B cell (primary cell): ENCODE measurements around the gene SUPT7L. TPM values are rescaled to one million over a fixed set of nuclear protein-coding genes. Genes with fewer than 3 reads are reported as not detected.
"Not testable (repeated sequence)": the region's sequence is repeated elsewhere in the genome, so short reads cannot be mapped to it uniquely, and the experiment has no call there.

Experiments
- ATAC-seq: fragments of 200-7000 bp; cut with Tn5 transposase; one replicate; pipeline ENCODE4 v1.10.0; 2021; ENCODE audit warnings: low read depth, mild to moderate bottlenecking, moderate number of reproducible peaks, moderate library complexity
- CTCF ChIA-PET: fragments of 350-600 bp; sonication (Branson Sonifier 250); formaldehyde crosslinking; loops from one replicate; lab custom pipeline; 2021; ENCODE audit warnings: antibody characterized with exemption, inconsistent platforms; lab: Charles Lee
- POLR2A ChIA-PET: fragments of 350-600 bp; sonication (Branson Sonifier 250); formaldehyde crosslinking; loops from one replicate; lab custom pipeline; 2021; ENCODE audit warnings: antibody characterized with exemption; lab: Charles Lee
- DNase-seq: peaks from one replicate; pipeline ENCODE4 v3.0.0; 2013
- H2AFZ ChIP-seq: 2 replicates; pipeline ENCODE4 v1.6.1; 2012; ENCODE audit warnings: mild to moderate bottlenecking, low read depth, low read length; ENCODE audit not compliant: insufficient read depth, poor library complexity, severe bottlenecking
- H3K27ac ChIP-seq, 2 donors: 1 replicate in 1 of 2; 2 replicates in 1 of 2; pipeline ENCODE4 v1.5.1; 2012 to 2013; ENCODE audit warnings: low read length in 2 of 2, mild to moderate bottlenecking in 2 of 2, moderate library complexity in 1 of 2
- H3K27me3 ChIP-seq, 4 experiments: fragments of 200-600 bp in 1 of 4; sonication (generic) in 1 of 4; replicated peaks in 1 of 4; 1 replicate in 2 of 4; 2 replicates in 2 of 4; pipeline versions ENCODE4 v1.6.1 to v1.7.0; 2013 to 2016; ENCODE audit warnings: low read length in 3 of 4, mild to moderate bottlenecking in 2 of 4, mixed read lengths in 1 of 4, moderate library complexity in 1 of 4; ENCODE audit not compliant: insufficient read depth in 4 of 4, control insufficient read depth in 3 of 4; ENCODE audit errors: control extremely low read depth in 1 of 4
- H3K36me3 ChIP-seq, 2 experiments: replicated peaks in 1 of 2; 1 replicate in 1 of 2; 2 replicates in 1 of 2; pipeline versions ENCODE4 v1.6.1 to v1.7.1; 2013; ENCODE audit warnings: low read length in 1 of 2; ENCODE audit not compliant: insufficient read depth in 2 of 2, control insufficient read depth in 1 of 2; ENCODE audit errors: control extremely low read depth in 1 of 2, extremely low read depth in 1 of 2
- H3K4me1 ChIP-seq, 2 donors: fragments of 200-600 bp in 1 of 2; sonication (generic) in 1 of 2; 1 replicate in 1 of 2; 2 replicates in 1 of 2; pipeline versions ENCODE4 v1.5.1 to v1.6.1; 2013 to 2017; ENCODE audit warnings: low read length in 2 of 2; ENCODE audit not compliant: control insufficient read depth in 2 of 2, insufficient read depth in 2 of 2
- H3K4me2 ChIP-seq: replicated peaks from 2 replicates; pipeline ENCODE3; 2012; ENCODE audit warnings: mild to moderate bottlenecking, low read depth, low read length; ENCODE audit not compliant: poor library complexity, severe bottlenecking
- H3K4me3 ChIP-seq, 5 experiments: fragments of 200-600 bp in 1 of 5; sonication (generic) in 1 of 5; 1 replicate in 3 of 5; 2 replicates in 2 of 5; pipeline versions ENCODE4 v1.5.1 to v1.7.0; 2011 to 2016; ENCODE audit warnings: low read length in 4 of 5, mild to moderate bottlenecking in 4 of 5, low read depth in 2 of 5, control low read depth in 1 of 5, moderate library complexity in 1 of 5; ENCODE audit not compliant: insufficient read depth in 1 of 5; ENCODE audit errors: control extremely low read depth in 1 of 5, extremely low read depth in 1 of 5
- H3K79me2 ChIP-seq: fragments of 200-600 bp; sonication (generic); one replicate; pipeline ENCODE4 v1.6.0; 2016; ENCODE audit warnings: low read length; ENCODE audit not compliant: control insufficient read depth, insufficient read depth
- H3K9ac ChIP-seq: fragments of 200-600 bp; sonication (generic); 2 replicates; pipeline ENCODE4 v1.6.1; 2017; ENCODE audit warnings: mild to moderate bottlenecking, low read length, moderate library complexity
- H3K9me3 ChIP-seq, 3 donors: one replicate each; pipeline versions ENCODE4 v1.6.1 to v1.7.1; 2013; ENCODE audit warnings: low read length in 2 of 3; ENCODE audit not compliant: control insufficient read depth in 2 of 3, insufficient read depth in 1 of 3; ENCODE audit errors: control extremely low read depth in 1 of 3
- H4K20me1 ChIP-seq: 2 replicates; pipeline ENCODE4 v1.6.0; 2012; ENCODE audit warnings: mild to moderate bottlenecking, low read length; ENCODE audit not compliant: insufficient read depth, control insufficient read depth, poor library complexity, severe bottlenecking
- H3K27ac Mint-ChIP-seq: one replicate; pipeline ENCODE4 v1.8.0; 2021; ENCODE audit warnings: mixed read lengths
- H3K27me3 Mint-ChIP-seq: one replicate; pipeline ENCODE4 v1.8.0; 2021; ENCODE audit warnings: mixed read lengths
- H3K4me1 Mint-ChIP-seq: one replicate; pipeline ENCODE4 v1.8.0; 2021; ENCODE audit warnings: mixed read lengths
- H3K4me3 Mint-ChIP-seq: one replicate; pipeline ENCODE4 v1.8.0; 2021; ENCODE audit warnings: mixed read lengths
- H3K9me3 Mint-ChIP-seq: one replicate; pipeline ENCODE4 v1.8.0; 2022; ENCODE audit warnings: mixed read lengths; ENCODE audit not compliant: insufficient read depth
- EZH2 ChIP-seq: IDR thresholded peaks from 2 replicates; pipeline ENCODE4 v1.6.1; 2012; ENCODE audit warnings: borderline replicate concordance, low read depth, mild to moderate bottlenecking, moderate library complexity, low read length; ENCODE audit not compliant: insufficient read depth, poor library complexity, severe bottlenecking
- WGBS: methylation state at CpG from one replicate; pipeline ENCODE4 v1.1.5; 2013; ENCODE audit warnings: missing lambda C conversion rate; ENCODE audit not compliant: insufficient coverage; 5-methylcytosine and 5-hydroxymethylcytosine counted together
- intact Hi-C: fragments of 100-400 bp; cut with micrococcal nuclease; formaldehyde crosslinking; loops from one replicate; pipeline ENCODE4 v1.10.0; 2022
- polyA plus RNA-seq: library from polyadenylated mRNA; depleted of rRNA; stranded (reverse); fragments of >200 nt; gene quantifications from 2 replicates; pipeline ENCODE4 v1.2.3, GENCODE V29; 2012
- total RNA-seq, 2 donors: library from RNA; stranded (reverse); fragments of 120-200 nt in 1 of 2; gene quantifications; 1 replicate in 1 of 2; 2 replicates in 1 of 2; pipeline versions ENCODE4 v1.2.3 to v1.2.4, GENCODE V29; 2013 to 2022
- TF ChIP-seq, protein P1 (sequence below): fragments of 200-600 bp; IDR thresholded peaks from one replicate; pipeline ENCODE4 v1.8.0; 2022; ENCODE audit warnings: antibody characterized with exemption, mild to moderate bottlenecking

The SUPT7L gene
- total and polyA plus RNA-seq, 2 donors (not counting 1 experiment from before 2014, with no cell fraction given) = 40.2 to 42.4 TPM

DNA sequence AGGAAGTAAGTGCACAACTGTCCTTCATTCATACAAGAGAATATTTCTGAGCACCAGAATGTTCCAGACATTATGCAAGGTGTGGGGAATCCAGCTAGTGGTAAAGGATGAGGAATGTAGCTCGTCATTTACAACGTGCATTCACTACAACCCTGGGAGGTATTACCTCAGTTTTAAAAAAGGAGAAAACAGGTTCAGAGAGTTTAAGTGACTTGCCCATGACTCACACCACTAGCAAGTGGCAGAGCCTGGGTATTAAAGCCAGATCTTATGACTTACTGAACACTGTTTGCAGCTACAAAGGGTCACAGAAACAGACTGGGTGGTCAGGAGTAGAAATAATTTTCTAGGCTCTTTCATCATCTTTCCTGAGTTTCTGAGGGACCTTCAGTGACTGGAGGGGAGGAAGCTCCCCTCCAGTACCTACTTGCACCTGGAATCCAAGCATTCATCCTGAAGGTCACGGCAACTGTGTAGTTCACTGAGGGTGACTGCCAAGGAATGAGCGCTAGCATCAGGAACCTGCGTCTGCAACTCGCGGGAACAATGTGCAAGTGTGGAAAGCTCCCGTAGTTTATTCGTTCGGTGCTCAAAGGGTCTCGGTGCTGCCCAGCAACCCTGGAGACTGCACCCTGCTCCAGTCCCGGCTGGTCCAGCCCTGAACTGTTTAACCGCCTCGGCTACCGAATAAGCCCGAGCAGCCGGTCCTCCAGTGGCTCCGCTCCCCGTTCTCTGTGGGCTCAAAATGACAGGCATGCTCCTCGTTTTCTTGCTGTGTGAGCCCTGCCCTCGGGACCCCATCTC lies 35.2 kb downstream of the SUPT7L start:
- H3K9ac ChIP-seq = peak overlapping the region; percentile 83
- H3K27me3 Mint-ChIP-seq = no peaks in the 10 kb centered on the region
- ChIA-PET POLR2A (interaction anchor here (0.6 to 1.6 kb wide), 6 partner anchors 35 to 547 kb away, joined by 3 to 6 read pairs (median 4); partner anchors contain the start of genes PPM1G, SLC4A1AP, SUPT7L and ZNF512), CTCF (interaction anchor here (1.1 to 2.0 kb wide), 3 partner anchors 53 to 557 kb away, joined by 3 to 6 read pairs (median 3); partner anchors contain the start of gene OST4)
- no peak for TF ChIP-seq EZH2
- TF ChIP-seq, protein P1, sequence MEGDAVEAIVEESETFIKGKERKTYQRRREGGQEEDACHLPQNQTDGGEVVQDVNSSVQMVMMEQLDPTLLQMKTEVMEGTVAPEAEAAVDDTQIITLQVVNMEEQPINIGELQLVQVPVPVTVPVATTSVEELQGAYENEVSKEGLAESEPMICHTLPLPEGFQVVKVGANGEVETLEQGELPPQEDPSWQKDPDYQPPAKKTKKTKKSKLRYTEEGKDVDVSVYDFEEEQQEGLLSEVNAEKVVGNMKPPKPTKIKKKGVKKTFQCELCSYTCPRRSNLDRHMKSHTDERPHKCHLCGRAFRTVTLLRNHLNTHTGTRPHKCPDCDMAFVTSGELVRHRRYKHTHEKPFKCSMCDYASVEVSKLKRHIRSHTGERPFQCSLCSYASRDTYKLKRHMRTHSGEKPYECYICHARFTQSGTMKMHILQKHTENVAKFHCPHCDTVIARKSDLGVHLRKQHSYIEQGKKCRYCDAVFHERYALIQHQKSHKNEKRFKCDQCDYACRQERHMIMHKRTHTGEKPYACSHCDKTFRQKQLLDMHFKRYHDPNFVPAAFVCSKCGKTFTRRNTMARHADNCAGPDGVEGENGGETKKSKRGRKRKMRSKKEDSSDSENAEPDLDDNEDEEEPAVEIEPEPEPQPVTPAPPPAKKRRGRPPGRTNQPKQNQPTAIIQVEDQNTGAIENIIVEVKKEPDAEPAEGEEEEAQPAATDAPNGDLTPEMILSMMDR = no peak
- peak; percentile 12 for DNase-seq
- H3K4me2 ChIP-seq = peak overlapping the region; percentile 78
- H3K79me2 ChIP-seq = peaks cover 29% of the 10 kb centered on the region
- 20% methylated on average over 11 of the region's 21 CpGs for WGBS
- H3K27ac ChIP-seq = peak overlapping the region; percentile 70 to 83
- H3K4me3 Mint-ChIP-seq = no peak overlapping the region
- ATAC-seq = peak; percentile 7
- H3K9me3 ChIP-seq = no peaks in the 10 kb centered on the region
- H4K20me1 ChIP-seq = no peaks in the 10 kb centered on the region
- peaks cover 24% of the 10 kb centered on the region for H3K4me1 Mint-ChIP-seq
- H3K4me1 ChIP-seq = peaks cover 10 to 17% of the 10 kb centered on the region in 2 donors
- no peaks in the 10 kb centered on the region for H3K27me3 ChIP-seq
- peaks cover 0 to 29% of the 10 kb centered on the region in 2 experiments for H3K36me3 ChIP-seq
- H3K4me3 ChIP-seq = peak overlapping the region; percentile 40 to 98 (median 91)
- H3K27ac Mint-ChIP-seq = peak overlapping the region; percentile 51
- intact Hi-C loops = loop anchor here (1.0 to 5.0 kb wide), 5 partner anchors 45 to 257 kb away; partner anchors contain the start of genes EIF2B4, IFT172, NRBP1 and SNX17
- H2AFZ ChIP-seq = peak overlapping the region; percentile 88
- H3K9me3 Mint-ChIP-seq = no peaks in the 10 kb centered on the region

DNA sequence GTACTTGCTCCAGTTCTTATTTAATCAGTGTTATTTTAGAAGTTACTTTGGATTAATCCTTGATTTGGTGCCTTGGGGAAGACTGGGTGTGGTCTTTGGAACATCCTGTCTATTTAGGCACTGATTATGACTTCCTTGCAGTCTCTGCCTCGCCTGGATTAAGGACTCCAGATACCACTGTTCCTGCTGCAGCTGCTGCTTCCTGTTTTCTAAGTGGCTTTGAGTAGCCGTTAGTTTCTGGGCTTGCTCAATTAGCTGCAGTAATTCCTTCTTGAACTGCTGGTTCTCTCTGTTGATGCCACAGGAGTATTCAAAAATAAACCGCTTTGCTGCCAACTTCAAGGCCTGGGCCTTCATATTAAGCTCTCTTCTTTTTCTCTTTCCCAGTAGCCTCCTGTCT lies 36.5 kb downstream of the SUPT7L start:
- H3K4me2 ChIP-seq, H3K27me3 Mint-ChIP-seq, H3K27me3 ChIP-seq, H3K9ac ChIP-seq, H3K4me3 Mint-ChIP-seq, POLR2A ChIA-PET, DNase-seq, H3K9me3 Mint-ChIP-seq, H4K20me1 ChIP-seq, H3K4me3 ChIP-seq, H3K27ac ChIP-seq, H3K9me3 ChIP-seq, H2AFZ ChIP-seq, ATAC-seq: not testable (repeated sequence)
- H3K4me1 ChIP-seq = peaks cover 10 to 17% of the 10 kb centered on the region in 2 donors
- peaks cover 0 to 34% of the 10 kb centered on the region in 2 experiments for H3K36me3 ChIP-seq
- Mint-ChIP-seq H3K4me1 (peaks cover 24% of the 10 kb centered on the region), H3K27ac (peak overlapping the region; percentile 47)
- intact Hi-C loops = loop anchor here (5.0 kb wide), 1 partner anchor 200 kb away; the partner anchor contains the start of gene NRBP1
- peaks cover 29% of the 10 kb centered on the region for H3K79me2 ChIP-seq
- CTCF ChIA-PET = interaction anchor here (2.0 kb wide), 1 partner anchor 55 kb away, joined by 6 read pairs; no protein-coding TSS in a partner anchor
- 33% methylated on average over 1 of the region's 3 CpGs for WGBS

- H3K9me3 ChIP-seq, H3K27me3 Mint-ChIP-seq, POLR2A ChIA-PET, H3K27me3 ChIP-seq, H2AFZ ChIP-seq, ATAC-seq, H3K27ac Mint-ChIP-seq, H4K20me1 ChIP-seq, H3K9ac ChIP-seq, H3K27ac ChIP-seq, H3K4me2 ChIP-seq, DNase-seq, H3K4me3 Mint-ChIP-seq, H3K9me3 Mint-ChIP-seq, H3K4me3 ChIP-seq: not testable (repeated sequence)
- CTCF ChIA-PET = interaction anchor here (2.0 kb wide), 1 partner anchor 55 kb away, joined by 6 read pairs; no protein-coding TSS in a partner anchor
- Histone ChIP-seq H3K36me3 (peaks cover 0 to 35% of the 10 kb centered on the region in 2 experiments), H3K79me2 (peaks cover 25% of the 10 kb centered on the region), H3K4me1 (peaks cover 10 to 17% of the 10 kb centered on the region in 2 donors)
- peaks cover 22% of the 10 kb centered on the region for H3K4me1 Mint-ChIP-seq
- intact Hi-C loops = loop anchor here (5.0 kb wide), 1 partner anchor 199 kb away; the partner anchor contains the start of gene NRBP1
- WGBS = no CpG with 5 or more reads among the region's 1 CpG
Measured at GRCh38 chr2:27626323-27626722, 37.1 kb downstream of the SUPT7L start.
